ENCODE results near the gene LY6G6F.

The LY6G6F gene

DNA sequence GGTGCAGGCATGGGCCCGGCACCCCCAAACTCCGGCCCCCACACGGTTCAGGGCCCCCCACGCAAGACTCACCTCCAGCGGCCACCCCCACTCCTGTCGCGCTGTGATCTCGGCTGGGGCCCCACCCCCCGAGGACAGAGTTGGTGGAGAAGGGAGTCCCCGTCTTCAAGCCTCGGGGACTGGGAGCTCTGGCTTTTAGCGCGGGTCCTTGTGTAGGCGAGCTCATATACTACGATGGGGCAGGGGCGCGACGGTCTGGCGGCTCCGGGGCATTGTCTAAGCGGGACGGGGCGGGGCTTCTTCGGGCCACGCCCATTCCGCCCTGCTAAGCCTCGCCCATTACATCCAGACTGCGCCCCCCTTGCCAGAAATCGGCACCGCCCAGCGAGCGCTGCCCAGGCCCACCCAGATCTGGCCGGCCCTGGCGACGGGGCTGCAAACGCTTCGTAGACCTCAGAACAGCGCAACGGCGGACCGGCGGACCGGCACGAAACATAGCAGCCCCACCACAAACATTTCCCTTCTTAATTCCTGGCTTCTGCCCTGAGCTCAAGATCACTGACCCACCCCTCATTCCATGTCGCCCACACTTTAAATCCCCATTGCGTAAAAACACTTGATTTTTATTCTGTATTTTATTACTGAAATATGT lies 23.4 kb downstream of the LY6G6F start:
- no peak overlapping the region for H3K23ac ChIP-seq (ENCODE audit: low read length)
- peak overlapping the region; percentile 96 for H2AFZ ChIP-seq (ENCODE audit: insufficient read depth, low read length, poor library complexity)
- H3K4me3 ChIP-seq (ENCODE audit: low read depth, low read length): peak overlapping the region; percentile 91
- peak overlapping the region; percentile 96 for H2BK120ac ChIP-seq (ENCODE audit: insufficient read depth, low read length, poor library complexity)
- H3K18ac ChIP-seq (ENCODE audit: low read length): peak overlapping the region; percentile 98
- H3K9ac ChIP-seq (ENCODE audit: low read length): peak overlapping the region; percentile 93
- no peak overlapping the region for H2BK12ac ChIP-seq (ENCODE audit: low read length)
- peak overlapping the region; percentile 93 for H3K4ac ChIP-seq (ENCODE audit: low read depth, low read length)
- peak overlapping the region; percentile 99 for H4K91ac ChIP-seq (ENCODE audit: low read depth, low read length)
- WGBS (ENCODE audit: extremely low coverage, insufficient coverage, insufficient read length): no CpG with 5 or more reads among the region's 46 CpGs
- H3K14ac ChIP-seq (ENCODE audit: low read length): peak overlapping the region; percentile 98
- peaks cover 16% of the 10 kb centered on the region for H3K79me2 ChIP-seq (ENCODE audit: control insufficient read depth, insufficient read depth, low read length, poor library complexity)
- H3K79me1 ChIP-seq (ENCODE audit: low read length): peaks cover 15% of the 10 kb centered on the region
- peak overlapping the region; percentile 97 for H2BK5ac ChIP-seq (ENCODE audit: low read depth, low read length, poor library complexity)
- peak overlapping the region; percentile 65 for H3K4me2 ChIP-seq (ENCODE audit: low read length)
- H2AK5ac ChIP-seq (ENCODE audit: low read length): peak overlapping the region; percentile 95
- peaks cover 45 to 64% of the 10 kb centered on the region in 2 experiments for H3K36me3 ChIP-seq (ENCODE audit: control insufficient read depth in 1 of 2, insufficient read depth in 2 of 2, low read length in 2 of 2)
- DNase-seq: peak; percentile 65 to 77
- peaks cover 14% of the 10 kb centered on the region in 2 experiments for H3K4me1 ChIP-seq (ENCODE audit: control insufficient read depth in 1 of 2, insufficient read depth in 2 of 2, low read length in 2 of 2)
- peak overlapping the region; percentile 95 for H3K27ac ChIP-seq (ENCODE audit: low read depth, low read length)
- H3K9me3 ChIP-seq (ENCODE audit: insufficient read depth, low read depth, low read length): no peaks in the 10 kb centered on the region
- peak overlapping the region; percentile 89 for H4K12ac ChIP-seq (ENCODE audit: low read depth, low read length)
- no peaks in the 10 kb centered on the region for H3K27me3 ChIP-seq (ENCODE audit: insufficient read depth, low read length)
- peak overlapping the region; percentile 98 for H4K8ac ChIP-seq (ENCODE audit: low read depth, low read length)

DNA sequence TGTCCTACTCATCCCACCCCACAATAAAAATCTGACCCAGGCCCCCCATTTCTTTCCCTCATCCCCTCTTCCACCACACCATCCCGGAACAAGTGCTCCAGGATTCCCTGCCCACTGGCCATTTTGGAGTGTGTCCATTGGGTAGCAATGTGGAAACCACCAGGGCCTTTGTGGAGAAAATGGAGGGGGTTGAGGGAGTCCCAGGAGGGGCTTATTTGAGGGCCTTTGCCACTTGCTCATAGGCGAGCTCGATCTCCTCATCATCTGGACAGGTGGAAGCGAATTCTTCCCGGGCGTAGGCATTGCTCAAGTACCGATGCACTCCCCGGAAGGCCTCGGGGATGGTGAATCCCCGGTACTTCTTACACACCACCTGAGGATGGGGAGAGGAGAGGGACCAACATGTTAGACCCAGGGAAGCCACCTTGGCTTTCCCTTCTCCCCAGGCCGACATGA lies 24.0 kb downstream of the LY6G6F start:
- H3K79me1 ChIP-seq (ENCODE audit: low read length): peaks cover 20% of the 10 kb centered on the region
- no peak overlapping the region for H3K18ac ChIP-seq (ENCODE audit: low read length)
- no peak overlapping the region for H2BK5ac ChIP-seq (ENCODE audit: low read depth, low read length, poor library complexity)
- H3K9me3 ChIP-seq (ENCODE audit: insufficient read depth, low read depth, low read length): no peaks in the 10 kb centered on the region
- no peak overlapping the region for H2BK12ac ChIP-seq (ENCODE audit: low read length)
- no peak overlapping the region for H4K91ac ChIP-seq (ENCODE audit: low read depth, low read length)
- H4K8ac ChIP-seq (ENCODE audit: low read depth, low read length): no peak overlapping the region
- no peak overlapping the region for H4K12ac ChIP-seq (ENCODE audit: low read depth, low read length)
- no peak overlapping the region for H3K14ac ChIP-seq (ENCODE audit: low read length)
- H3K4me1 ChIP-seq (ENCODE audit: control insufficient read depth in 1 of 2, insufficient read depth in 2 of 2, low read length in 2 of 2): peaks cover 14% of the 10 kb centered on the region in 2 experiments
- no peak overlapping the region for H2AFZ ChIP-seq (ENCODE audit: insufficient read depth, low read length, poor library complexity)
- peaks cover 22% of the 10 kb centered on the region for H3K79me2 ChIP-seq (ENCODE audit: control insufficient read depth, insufficient read depth, low read length, poor library complexity)
- H3K27ac ChIP-seq (ENCODE audit: low read depth, low read length): peak overlapping the region; percentile 95
- H3K4ac ChIP-seq (ENCODE audit: low read depth, low read length): no peak overlapping the region
- no peaks in the 10 kb centered on the region for H3K27me3 ChIP-seq (ENCODE audit: insufficient read depth, low read length)
- H3K23ac ChIP-seq (ENCODE audit: low read length): no peak overlapping the region
- no CpG with 5 or more reads among the region's 11 CpGs for WGBS (ENCODE audit: extremely low coverage, insufficient coverage, insufficient read length)
- DNase-seq: peak in 1 of 2 donors; percentile 23
- no peak overlapping the region for H3K4me3 ChIP-seq (ENCODE audit: low read depth, low read length)
- peaks cover 45 to 63% of the 10 kb centered on the region in 2 experiments for H3K36me3 ChIP-seq (ENCODE audit: control insufficient read depth in 1 of 2, insufficient read depth in 2 of 2, low read length in 2 of 2)
- no peak overlapping the region for H2AK5ac ChIP-seq (ENCODE audit: low read length)
- no peak overlapping the region for H2BK120ac ChIP-seq (ENCODE audit: insufficient read depth, low read length, poor library complexity)
- no peak overlapping the region for H3K9ac ChIP-seq (ENCODE audit: low read length)
- peak overlapping the region; percentile 43 for H3K4me2 ChIP-seq (ENCODE audit: low read length)

DNA sequence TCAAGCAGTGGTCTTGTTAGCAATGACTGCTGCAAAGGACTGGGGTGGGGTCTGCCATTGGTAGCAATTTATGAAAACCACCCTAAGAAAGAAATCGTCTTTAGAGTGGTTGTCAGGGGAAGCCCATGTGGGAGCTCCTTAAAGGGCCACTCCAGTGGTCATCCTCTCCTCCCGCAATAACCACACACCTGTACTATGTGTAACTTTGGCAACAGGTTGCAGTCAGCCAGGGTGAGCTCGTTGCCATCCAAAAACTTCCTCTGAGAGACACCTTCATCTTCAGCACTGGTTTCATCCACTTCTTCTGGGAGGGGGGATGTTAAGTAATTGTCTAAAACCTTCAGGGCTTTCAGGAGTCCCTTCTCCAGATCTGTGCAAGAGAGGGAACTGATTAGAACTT lies 25.4 kb downstream of the LY6G6F start:
- H3K9me3 ChIP-seq (ENCODE audit: insufficient read depth, low read depth, low read length): no peaks in the 10 kb centered on the region
- no peaks in the 10 kb centered on the region for H3K27me3 ChIP-seq (ENCODE audit: insufficient read depth, low read length)
- no peak overlapping the region for H3K27ac ChIP-seq (ENCODE audit: low read depth, low read length)
- H3K79me2 ChIP-seq (ENCODE audit: control insufficient read depth, insufficient read depth, low read length, poor library complexity): peaks cover 29% of the 10 kb centered on the region
- peaks cover 31% of the 10 kb centered on the region for H3K79me1 ChIP-seq (ENCODE audit: low read length)
- H3K4me2 ChIP-seq (ENCODE audit: low read length): no peak overlapping the region
- H2BK120ac ChIP-seq (ENCODE audit: insufficient read depth, low read length, poor library complexity): no peak overlapping the region
- no peak overlapping the region for H4K8ac ChIP-seq (ENCODE audit: low read depth, low read length)
- H2BK5ac ChIP-seq (ENCODE audit: low read depth, low read length, poor library complexity): no peak overlapping the region
- no peak overlapping the region for H4K12ac ChIP-seq (ENCODE audit: low read depth, low read length)
- H3K9ac ChIP-seq (ENCODE audit: low read length): no peak overlapping the region
- no CpG with 5 or more reads among the region's 3 CpGs for WGBS (ENCODE audit: extremely low coverage, insufficient coverage, insufficient read length)
- H3K36me3 ChIP-seq (ENCODE audit: control insufficient read depth in 1 of 2, insufficient read depth in 2 of 2, low read length in 2 of 2): peaks cover 42 to 51% of the 10 kb centered on the region in 2 experiments
- peaks cover 19% of the 10 kb centered on the region in 2 experiments for H3K4me1 ChIP-seq (ENCODE audit: control insufficient read depth in 1 of 2, insufficient read depth in 2 of 2, low read length in 2 of 2)
- no peak overlapping the region for H4K91ac ChIP-seq (ENCODE audit: low read depth, low read length)
- H2AK5ac ChIP-seq (ENCODE audit: low read length): no peak overlapping the region
- no peak for DNase-seq
- no peak overlapping the region for H3K14ac ChIP-seq (ENCODE audit: low read length)
- no peak overlapping the region for H3K4me3 ChIP-seq (ENCODE audit: low read depth, low read length)
- H3K23ac ChIP-seq (ENCODE audit: low read length): no peak overlapping the region
- H2AFZ ChIP-seq (ENCODE audit: insufficient read depth, low read length, poor library complexity): no peak overlapping the region
- H3K4ac ChIP-seq (ENCODE audit: low read depth, low read length): no peak overlapping the region
- H3K18ac ChIP-seq (ENCODE audit: low read length): no peak overlapping the region
- no peak overlapping the region for H2BK12ac ChIP-seq (ENCODE audit: low read length)

DNA sequence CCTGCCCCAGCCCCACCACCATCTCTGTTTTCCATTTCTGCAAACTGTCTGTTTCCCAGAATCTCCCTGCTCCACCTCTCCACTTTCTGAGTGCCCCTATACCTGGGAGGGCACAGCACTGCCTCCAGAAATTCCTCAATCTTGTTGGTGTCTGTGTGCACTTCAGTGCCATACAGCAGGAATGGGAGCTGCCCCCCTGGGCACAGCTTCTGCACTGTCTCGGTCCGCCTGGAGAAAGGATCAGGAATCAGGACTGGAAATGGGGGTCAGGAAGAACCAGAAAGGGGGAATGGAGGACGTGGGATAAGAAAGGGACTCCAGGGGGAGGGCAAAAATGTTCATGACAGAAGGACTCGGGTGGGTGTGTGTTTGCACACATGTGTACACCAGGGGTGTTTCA lies 27.1 kb downstream of the LY6G6F start:
- Histone ChIP-seq H2BK120ac (ENCODE audit: insufficient read depth, low read length, poor library complexity) (no peak overlapping the region), H3K9ac (ENCODE audit: low read length) (peak overlapping the region; percentile 28), H4K8ac (ENCODE audit: low read depth, low read length) (no peak overlapping the region), H3K79me1 (ENCODE audit: low read length) (peaks cover 42% of the 10 kb centered on the region), H2AK5ac (ENCODE audit: low read length) (no peak overlapping the region), H3K9me3 (ENCODE audit: insufficient read depth, low read depth, low read length) (no peaks in the 10 kb centered on the region), H2BK5ac (ENCODE audit: low read depth, low read length, poor library complexity) (no peak overlapping the region), H3K27me3 (ENCODE audit: insufficient read depth, low read length) (no peaks in the 10 kb centered on the region), H3K4me1 (ENCODE audit: control insufficient read depth in 1 of 2, insufficient read depth in 2 of 2, low read length in 2 of 2) (peaks cover 23 to 25% of the 10 kb centered on the region in 2 experiments), H3K4me2 (ENCODE audit: low read length) (peak overlapping the region; percentile 89), H3K4me3 (ENCODE audit: low read depth, low read length) (no peak overlapping the region), H3K14ac (ENCODE audit: low read length) (no peak overlapping the region), H4K91ac (ENCODE audit: low read depth, low read length) (no peak overlapping the region), H3K4ac (ENCODE audit: low read depth, low read length) (peak overlapping the region; percentile 56), H2BK12ac (ENCODE audit: low read length) (no peak overlapping the region), H4K12ac (ENCODE audit: low read depth, low read length) (no peak overlapping the region), H3K23ac (ENCODE audit: low read length) (no peak overlapping the region), H3K36me3 (ENCODE audit: control insufficient read depth in 1 of 2, insufficient read depth in 2 of 2, low read length in 2 of 2) (peaks cover 27 to 34% of the 10 kb centered on the region in 2 experiments), H3K27ac (ENCODE audit: low read depth, low read length) (no peak overlapping the region), H3K79me2 (ENCODE audit: control insufficient read depth, insufficient read depth, low read length, poor library complexity) (peaks cover 28% of the 10 kb centered on the region), H3K18ac (ENCODE audit: low read length) (no peak overlapping the region), H2AFZ (ENCODE audit: insufficient read depth, low read length, poor library complexity) (no peak overlapping the region)
- DNase-seq: no peak
- WGBS (ENCODE audit: extremely low coverage, insufficient coverage, insufficient read length): no CpG with 5 or more reads among the region's 4 CpGs

All from trophoblast cell (in vitro differentiated cells and primary cell).